Astrocyte (in vitro differentiated cells and primary cell): ENCODE measurements around the gene PSMD1. TPM values are rescaled to one million over a fixed set of nuclear protein-coding genes. Genes with fewer than 3 reads are reported as not detected.

Source experiments
- DNase-seq: peaks from one replicate; pipeline ENCODE4 v3.0.0-alpha.2; 2010; ENCODE audit warnings: low read depth
- FAIRE-seq: peaks from 2 replicates; lab custom pipeline; 2011; peaks lifted over from hg19 to GRCh38; lab: Jason Lieb, UNC
- H2AFZ ChIP-seq: 2 replicates; pipeline ENCODE4 v1.6.0; 2012; ENCODE audit warnings: low read depth, low read length, inconsistent platforms
- H3K27ac ChIP-seq: 2 replicates; pipeline ENCODE4 v1.5.1; 2011; ENCODE audit warnings: low read depth, low read length, inconsistent platforms
- H3K27me3 ChIP-seq: 2 replicates; pipeline ENCODE4 v1.6.0; 2011; ENCODE audit warnings: low read length, inconsistent platforms; ENCODE audit not compliant: insufficient read depth
- H3K36me3 ChIP-seq: 2 replicates; pipeline ENCODE4 v1.5.1; 2011; ENCODE audit warnings: low read length, inconsistent platforms; ENCODE audit not compliant: insufficient read depth
- H3K4me1 ChIP-seq: 2 replicates; pipeline ENCODE4 v1.5.1; 2011; ENCODE audit warnings: low read length, inconsistent platforms; ENCODE audit not compliant: insufficient read depth
- H3K4me2 ChIP-seq: 2 replicates; pipeline ENCODE4 v1.6.0; 2012; ENCODE audit warnings: low read length, inconsistent platforms
- H3K4me3 ChIP-seq: 2 replicates; pipeline ENCODE4 v1.5.1; 2011; ENCODE audit warnings: low read depth, mild to moderate bottlenecking, low read length, inconsistent platforms; ENCODE audit not compliant: insufficient read depth
- H3K79me2 ChIP-seq: 2 replicates; pipeline ENCODE4 v1.6.0; 2012; ENCODE audit warnings: mild to moderate bottlenecking, low read length, inconsistent platforms; ENCODE audit not compliant: insufficient read depth
- H3K9ac ChIP-seq: 2 replicates; pipeline ENCODE4 v1.6.0; 2012; ENCODE audit warnings: mild to moderate bottlenecking, low read length, inconsistent platforms
- H3K9me3 ChIP-seq: 2 replicates; pipeline ENCODE4 v1.5.1; 2012; ENCODE audit warnings: low read depth, mild to moderate bottlenecking, low read length, inconsistent platforms; ENCODE audit not compliant: insufficient read depth
- H4K20me1 ChIP-seq: 2 replicates; pipeline ENCODE4 v1.6.0; 2012; ENCODE audit warnings: low read length, inconsistent platforms; ENCODE audit not compliant: insufficient read depth
- H3K27ac Mint-ChIP-seq: one replicate; pipeline ENCODE4 v1.8.0; 2021; ENCODE audit warnings: mild to moderate bottlenecking, mixed read lengths; ENCODE audit not compliant: unreplicated experiment
- H3K27me3 Mint-ChIP-seq: one replicate; pipeline ENCODE4 v1.8.0; 2021; ENCODE audit warnings: low read depth, mixed read lengths; ENCODE audit not compliant: unreplicated experiment
- H3K36me3 Mint-ChIP-seq: one replicate; pipeline ENCODE4 v1.8.0; 2021; ENCODE audit warnings: low read depth, mixed read lengths; ENCODE audit not compliant: unreplicated experiment
- H3K4me1 Mint-ChIP-seq: one replicate; pipeline ENCODE4 v1.8.0; 2021; ENCODE audit warnings: low read depth, mixed read lengths; ENCODE audit not compliant: unreplicated experiment
- H3K4me3 Mint-ChIP-seq: one replicate; pipeline ENCODE4 v1.8.0; 2021; ENCODE audit warnings: mild to moderate bottlenecking, moderate library complexity, mixed read lengths; ENCODE audit not compliant: unreplicated experiment
- H3K9me3 Mint-ChIP-seq: one replicate; pipeline ENCODE4 v1.8.0; 2021; ENCODE audit warnings: mild to moderate bottlenecking, mixed read lengths; ENCODE audit not compliant: unreplicated experiment
- EZH2 ChIP-seq: IDR thresholded peaks from 2 replicates; pipeline ENCODE4 v1.6.1; 2012; ENCODE audit warnings: mild to moderate bottlenecking, low read length, inconsistent platforms; ENCODE audit not compliant: insufficient read depth
- total RNA-seq: library from RNA; stranded (reverse); gene quantifications from 2 replicates; pipeline ENCODE4 v1.2.1, GENCODE V29; 2021
- TF ChIP-seq, protein P1 (sequence below): IDR thresholded peaks from 2 replicates; pipeline ENCODE4 v1.5.1; 2011; ENCODE audit warnings: low read depth, mild to moderate bottlenecking, inconsistent platforms, low read length, moderate library complexity; ENCODE audit not compliant: insufficient read depth

PSMD1 gene
- total RNA-seq, 1 donor from 2014 or later: 151 TPM

DNA sequence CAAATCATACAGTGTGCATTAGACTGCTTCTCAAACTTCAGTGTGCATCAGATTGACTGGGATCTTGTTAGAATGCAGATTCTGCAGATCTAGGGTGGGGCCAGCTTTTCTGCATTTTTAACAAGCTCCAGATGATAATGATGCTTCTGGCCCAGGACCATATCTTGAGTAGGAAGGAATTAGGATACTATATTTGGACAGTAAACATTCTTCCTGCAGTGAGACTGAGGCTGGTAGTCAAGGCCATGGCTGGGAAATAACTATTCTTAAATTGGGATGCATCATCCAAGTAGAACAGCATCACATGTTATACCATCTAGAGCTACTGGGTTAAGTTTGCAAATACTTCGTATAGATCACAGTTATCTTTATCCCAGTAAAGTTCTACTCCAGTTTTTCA, 113.4 kb downstream of the PSMD1 start:
- peaks cover 40% of the 10 kb centered on the region for H3K36me3 ChIP-seq
- no peaks in the 10 kb centered on the region for H3K79me2 ChIP-seq
- H3K36me3 Mint-ChIP-seq: peaks cover 27% of the 10 kb centered on the region
- H3K9ac ChIP-seq: no peak overlapping the region
- FAIRE-seq (peak; percentile 69), DNase-seq (peak; percentile 19)
- H2AFZ ChIP-seq: no peak overlapping the region
- H3K4me1 Mint-ChIP-seq: peaks cover 18% of the 10 kb centered on the region
- no peak overlapping the region for H3K27ac ChIP-seq
- H3K4me2 ChIP-seq: no peak overlapping the region
- TF ChIP-seq EZH2: no peak
- TF ChIP-seq, protein P1, sequence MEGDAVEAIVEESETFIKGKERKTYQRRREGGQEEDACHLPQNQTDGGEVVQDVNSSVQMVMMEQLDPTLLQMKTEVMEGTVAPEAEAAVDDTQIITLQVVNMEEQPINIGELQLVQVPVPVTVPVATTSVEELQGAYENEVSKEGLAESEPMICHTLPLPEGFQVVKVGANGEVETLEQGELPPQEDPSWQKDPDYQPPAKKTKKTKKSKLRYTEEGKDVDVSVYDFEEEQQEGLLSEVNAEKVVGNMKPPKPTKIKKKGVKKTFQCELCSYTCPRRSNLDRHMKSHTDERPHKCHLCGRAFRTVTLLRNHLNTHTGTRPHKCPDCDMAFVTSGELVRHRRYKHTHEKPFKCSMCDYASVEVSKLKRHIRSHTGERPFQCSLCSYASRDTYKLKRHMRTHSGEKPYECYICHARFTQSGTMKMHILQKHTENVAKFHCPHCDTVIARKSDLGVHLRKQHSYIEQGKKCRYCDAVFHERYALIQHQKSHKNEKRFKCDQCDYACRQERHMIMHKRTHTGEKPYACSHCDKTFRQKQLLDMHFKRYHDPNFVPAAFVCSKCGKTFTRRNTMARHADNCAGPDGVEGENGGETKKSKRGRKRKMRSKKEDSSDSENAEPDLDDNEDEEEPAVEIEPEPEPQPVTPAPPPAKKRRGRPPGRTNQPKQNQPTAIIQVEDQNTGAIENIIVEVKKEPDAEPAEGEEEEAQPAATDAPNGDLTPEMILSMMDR: no peak
- H3K27me3 ChIP-seq: no peaks in the 10 kb centered on the region
- H3K27ac Mint-ChIP-seq: no peak overlapping the region
- no peaks in the 10 kb centered on the region for H3K27me3 Mint-ChIP-seq
- no peak overlapping the region for H3K4me3 Mint-ChIP-seq
- no peak overlapping the region for H3K4me3 ChIP-seq
- H3K9me3 Mint-ChIP-seq: no peaks in the 10 kb centered on the region
- H3K9me3 ChIP-seq: no peaks in the 10 kb centered on the region
- H3K4me1 ChIP-seq: no peaks in the 10 kb centered on the region
- H4K20me1 ChIP-seq: no peaks in the 10 kb centered on the region

DNA sequence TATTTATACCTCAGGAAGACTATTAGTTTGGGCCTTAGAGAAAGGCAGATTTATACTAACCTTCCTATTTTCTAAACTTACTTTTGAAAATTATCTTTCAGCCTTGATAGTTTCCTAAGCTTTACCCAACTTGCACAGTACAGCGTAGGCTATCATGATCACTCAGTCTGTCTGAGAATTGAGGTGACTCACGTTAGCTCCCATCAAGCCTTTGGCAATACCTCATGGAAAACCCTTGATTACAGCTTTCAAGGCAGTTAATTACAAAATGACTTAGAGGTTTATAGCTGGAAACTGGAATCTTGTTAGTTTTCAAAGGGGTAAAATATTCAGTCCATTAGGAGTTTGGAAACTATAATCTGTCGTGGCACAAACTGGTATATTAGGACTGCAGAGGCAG, 115.4 kb downstream of the PSMD1 start:
- Histone ChIP-seq H3K27ac (no peak overlapping the region), H3K27me3 (no peaks in the 10 kb centered on the region), H3K9ac (no peak overlapping the region), H3K4me1 (no peaks in the 10 kb centered on the region), H3K4me3 (no peak overlapping the region), H3K79me2 (no peaks in the 10 kb centered on the region), H3K9me3 (no peaks in the 10 kb centered on the region), H3K36me3 (peaks cover 26% of the 10 kb centered on the region), H4K20me1 (no peaks in the 10 kb centered on the region), H2AFZ (no peak overlapping the region), H3K4me2 (no peak overlapping the region)
- no peak for TF ChIP-seq EZH2
- TF ChIP-seq, protein P1: no peak
- peak; percentile 78 for DNase-seq
- Mint-ChIP-seq H3K36me3 (peaks cover 23% of the 10 kb centered on the region), H3K27me3 (no peaks in the 10 kb centered on the region), H3K4me1 (peaks cover 18% of the 10 kb centered on the region), H3K4me3 (no peak overlapping the region), H3K27ac (no peak overlapping the region), H3K9me3 (no peaks in the 10 kb centered on the region)
- no peak for FAIRE-seq

DNA sequence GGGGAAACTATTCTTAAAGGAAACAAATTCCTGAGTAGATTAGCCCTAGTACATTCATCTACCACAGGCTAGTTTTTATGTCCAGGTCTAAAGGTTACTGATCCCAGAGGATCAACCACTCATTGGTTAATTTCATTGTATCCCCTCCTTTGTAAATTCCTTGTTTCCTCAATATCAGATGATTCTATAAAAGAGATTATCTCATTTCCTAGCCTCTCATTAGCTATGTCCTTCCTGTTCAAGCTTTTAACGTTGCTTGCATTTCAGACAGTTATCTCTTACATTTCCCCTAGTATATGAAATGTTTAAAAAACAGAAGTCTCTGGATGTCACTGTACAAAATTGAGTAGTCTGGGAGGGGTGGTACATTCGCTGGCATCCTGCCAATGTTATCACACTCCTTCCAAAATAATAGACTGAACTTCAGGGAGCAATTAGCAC, 117.6 kb downstream of the PSMD1 start:
- Histone ChIP-seq H3K4me1 (no peaks in the 10 kb centered on the region), H3K9me3 (no peaks in the 10 kb centered on the region), H3K27me3 (no peaks in the 10 kb centered on the region), H3K79me2 (no peaks in the 10 kb centered on the region), H3K27ac (no peak overlapping the region), H3K36me3 (peaks cover 20% of the 10 kb centered on the region), H4K20me1 (no peaks in the 10 kb centered on the region), H3K4me3 (no peak overlapping the region), H2AFZ (no peak overlapping the region), H3K4me2 (no peak overlapping the region), H3K9ac (no peak overlapping the region)
- no peak for TF ChIP-seq EZH2
- TF ChIP-seq, protein P1: no peak
- DNase-seq (no peak), FAIRE-seq (no peak)
- Mint-ChIP-seq H3K4me1 (peaks cover 9% of the 10 kb centered on the region), H3K27ac (no peak overlapping the region), H3K27me3 (no peaks in the 10 kb centered on the region), H3K9me3 (no peaks in the 10 kb centered on the region), H3K36me3 (peaks cover 25% of the 10 kb centered on the region), H3K4me3 (no peak overlapping the region)
